Mesenchymal stem cell (in vitro differentiated cells and primary cell): Measurements from ENCODE around the gene SLC35A5.
A peak's percentile ranks its signal among the peaks of the same experiment; 100 is the strongest.

Experiments used
- DNase-seq: peaks from one replicate; pipeline ENCODE4 v3.0.0-alpha.2; 2013
- H2AFZ ChIP-seq: one replicate; pipeline ENCODE4 v1.6.1; 2013; ENCODE audit warnings: low read depth, mild to moderate bottlenecking, control low read depth, inconsistent platforms, low read length, moderate library complexity
- H2AK5ac ChIP-seq: 2 replicates; pipeline ENCODE4 v1.6.1; 2013; ENCODE audit warnings: low read length, moderate library complexity, mild to moderate bottlenecking, inconsistent platforms; ENCODE audit not compliant: severe bottlenecking
- H2BK120ac ChIP-seq: one replicate; pipeline ENCODE4 v1.6.1; 2013; ENCODE audit warnings: low read depth, mild to moderate bottlenecking, inconsistent platforms, low read length, moderate library complexity
- H2BK12ac ChIP-seq, 2 experiments: one replicate each; pipeline ENCODE4 v1.6.1; 2013; ENCODE audit warnings: inconsistent platforms in 2 of 2, low read length in 2 of 2, mild to moderate bottlenecking in 2 of 2, moderate library complexity in 2 of 2, control low read depth in 1 of 2
- H2BK15ac ChIP-seq: one replicate; pipeline ENCODE4 v1.6.1; 2013; ENCODE audit warnings: mild to moderate bottlenecking, low read depth, inconsistent platforms; ENCODE audit not compliant: poor library complexity, severe bottlenecking
- H2BK5ac ChIP-seq: 2 replicates; pipeline ENCODE4 v1.6.1; 2013; ENCODE audit warnings: low read depth, mild to moderate bottlenecking, low read length, control low read depth, inconsistent platforms; ENCODE audit not compliant: poor library complexity, severe bottlenecking
- H3K14ac ChIP-seq, 2 experiments: one replicate each; pipeline ENCODE4 v1.6.1; 2013; ENCODE audit warnings: inconsistent platforms in 2 of 2, low read length in 2 of 2, control low read depth in 1 of 2, mild to moderate bottlenecking in 1 of 2, moderate library complexity in 1 of 2
- H3K18ac ChIP-seq, 2 experiments: one replicate each; pipeline ENCODE4 v1.6.1; 2013; ENCODE audit warnings: inconsistent platforms in 2 of 2, low read length in 2 of 2, control low read depth in 1 of 2, low read depth in 1 of 2, mild to moderate bottlenecking in 1 of 2
- H3K23ac ChIP-seq, 2 experiments: one replicate each; pipeline ENCODE4 v1.6.1; 2013; ENCODE audit warnings: inconsistent platforms in 2 of 2, low read length in 2 of 2, mild to moderate bottlenecking in 2 of 2, moderate library complexity in 2 of 2, control low read depth in 1 of 2
- H3K27ac ChIP-seq: 2 replicates; pipeline ENCODE4 v1.5.1; 2013; ENCODE audit warnings: mild to moderate bottlenecking, moderate library complexity, low read length, control low read depth, inconsistent platforms; ENCODE audit not compliant: poor library complexity, severe bottlenecking
- H3K27me3 ChIP-seq, 2 experiments: 2 replicates each; pipeline versions ENCODE4 v1.6.1 to v1.7.0; 2013; ENCODE audit warnings: low read length in 2 of 2, mild to moderate bottlenecking in 2 of 2, moderate library complexity in 2 of 2, control low read depth in 1 of 2, inconsistent platforms in 1 of 2; ENCODE audit not compliant: control insufficient read depth in 1 of 2, insufficient read depth in 1 of 2
- H3K36me3 ChIP-seq, 2 experiments: 2 replicates each; pipeline versions ENCODE4 v1.6.1 to v1.7.0; 2013; ENCODE audit warnings: low read length in 2 of 2, control low read depth in 1 of 2, inconsistent platforms in 1 of 2, low read depth in 1 of 2, mild to moderate bottlenecking in 1 of 2; ENCODE audit not compliant: insufficient read depth in 2 of 2, control insufficient read depth in 1 of 2
- H3K4ac ChIP-seq, 2 experiments: one replicate each; pipeline ENCODE4 v1.6.1; 2013; ENCODE audit warnings: inconsistent platforms in 2 of 2, low read length in 2 of 2, mild to moderate bottlenecking in 2 of 2, moderate library complexity in 2 of 2, control low read depth in 1 of 2, low read depth in 1 of 2
- H3K4me1 ChIP-seq: 2 replicates; pipeline ENCODE4 v1.6.1; 2013; ENCODE audit warnings: low read depth, low read length, control low read depth; ENCODE audit not compliant: control insufficient read depth, insufficient read depth
- H3K4me2 ChIP-seq: 2 replicates; pipeline ENCODE4 v1.6.1; 2013; ENCODE audit warnings: low read length, mild to moderate bottlenecking, inconsistent platforms; ENCODE audit not compliant: poor library complexity, severe bottlenecking
- H3K4me3 ChIP-seq, 2 experiments: 2 replicates each; pipeline versions ENCODE4 v1.5.1 to v1.7.0; 2013; ENCODE audit warnings: low read length in 2 of 2, mild to moderate bottlenecking in 2 of 2, control low read depth in 1 of 2, low read depth in 1 of 2; ENCODE audit not compliant: insufficient read depth in 1 of 2
- H3K79me1 ChIP-seq: replicated peaks from 2 replicates; pipeline ENCODE4 v1.6.1; 2013; ENCODE audit warnings: mild to moderate bottlenecking, control low read depth, low read length, inconsistent platforms; ENCODE audit not compliant: poor library complexity, severe bottlenecking
- H3K9ac ChIP-seq: 2 replicates; pipeline ENCODE4 v1.7.0; 2013; ENCODE audit warnings: mild to moderate bottlenecking, low read length, moderate library complexity
- H3K9me3 ChIP-seq: 2 replicates; pipeline ENCODE4 v1.7.0; 2013; ENCODE audit warnings: mild to moderate bottlenecking, low read length; ENCODE audit not compliant: control insufficient read depth
- H4K8ac ChIP-seq: one replicate; pipeline ENCODE4 v1.6.1; 2013; ENCODE audit warnings: inconsistent platforms, mild to moderate bottlenecking, low read length, moderate library complexity
- H4K91ac ChIP-seq: one replicate; pipeline ENCODE4 v1.6.1; 2013; ENCODE audit warnings: mild to moderate bottlenecking, low read length, inconsistent platforms
- WGBS: methylation state at CpG from one replicate; pipeline ENCODE4 v1.1.7; 2013; ENCODE audit warnings: mixed read lengths; 5-methylcytosine and 5-hydroxymethylcytosine counted together

Gene SLC35A5

GRCh38 chr3:112531358-112531781, 30.5 kb upstream of the SLC35A5 start:
- Histone ChIP-seq H2AK5ac (no peak overlapping the region), H3K79me1 (peaks cover 4% of the 10 kb centered on the region), H3K18ac (no peak overlapping the region), H3K27ac (no peak overlapping the region), H3K4ac (no peak overlapping the region), H3K14ac (no peak overlapping the region), H3K9me3 (no peaks in the 10 kb centered on the region), H2BK15ac (no peak overlapping the region), H3K4me2 (no peak overlapping the region), H2BK5ac (no peak overlapping the region), H3K27me3 (no peaks in the 10 kb centered on the region), H3K4me1 (no peaks in the 10 kb centered on the region), H2BK12ac (no peak overlapping the region), H2BK120ac (no peak overlapping the region), H3K9ac (no peak overlapping the region), H3K4me3 (no peak overlapping the region), H3K23ac (no peak overlapping the region), H4K91ac (no peak overlapping the region), H2AFZ (no peak overlapping the region), H4K8ac (no peak overlapping the region), H3K36me3 (peaks cover 6 to 92% of the 10 kb centered on the region in 2 experiments)
- DNase-seq, result peak; percentile 46
- WGBS, result no CpG with 5 or more reads among the region's 1 CpG

- DNase-seq, result no peak
- peaks cover 3 to 83% of the 10 kb centered on the region in 2 experiments for H3K36me3 ChIP-seq
- no peak overlapping the region for H3K18ac ChIP-seq
- no peak overlapping the region for H2BK15ac ChIP-seq
- no peak overlapping the region for H3K27ac ChIP-seq
- no peak overlapping the region for H3K4ac ChIP-seq
- H3K4me1 ChIP-seq, result no peaks in the 10 kb centered on the region
- H2AK5ac ChIP-seq, result no peak overlapping the region
- no peak overlapping the region for H3K4me2 ChIP-seq
- WGBS, result 100% methylated on average over 1 of the region's 1 CpG
- H3K79me1 ChIP-seq, result peaks cover 13% of the 10 kb centered on the region
- H3K4me3 ChIP-seq, result no peak overlapping the region
- H3K14ac ChIP-seq, result no peak overlapping the region
- H2BK120ac ChIP-seq, result no peak overlapping the region
- H4K91ac ChIP-seq, result no peak overlapping the region
- no peaks in the 10 kb centered on the region for H3K27me3 ChIP-seq
- H4K8ac ChIP-seq, result no peak overlapping the region
- H2BK5ac ChIP-seq, result no peak overlapping the region
- H2AFZ ChIP-seq, result no peak overlapping the region
- no peak overlapping the region for H3K9ac ChIP-seq
- no peak overlapping the region for H2BK12ac ChIP-seq
- no peaks in the 10 kb centered on the region for H3K9me3 ChIP-seq
- H3K23ac ChIP-seq, result no peak overlapping the region
Observed at GRCh38 chr3:112539825-112540650, 21.8 kb upstream of the SLC35A5 start.

- Histone ChIP-seq H3K27ac (no peak overlapping the region), H3K4me1 (no peaks in the 10 kb centered on the region), H3K9ac (no peak overlapping the region), H3K4me2 (no peak overlapping the region), H3K14ac (no peak overlapping the region), H2AK5ac (no peak overlapping the region), H2BK120ac (no peak overlapping the region), H3K23ac (no peak overlapping the region), H2BK12ac (no peak overlapping the region), H3K18ac (no peak overlapping the region), H4K8ac (no peak overlapping the region), H2BK5ac (no peak overlapping the region), H3K4ac (no peak overlapping the region), H3K27me3 (no peaks in the 10 kb centered on the region), H2BK15ac (no peak overlapping the region), H3K79me1 (peaks cover 9% of the 10 kb centered on the region), H2AFZ (no peak overlapping the region), H3K4me3 (no peak overlapping the region), H3K9me3 (no peaks in the 10 kb centered on the region), H3K36me3 (peaks cover 7 to 78% of the 10 kb centered on the region in 2 experiments), H4K91ac (no peak overlapping the region)
- no peak for DNase-seq
- WGBS, result 95% methylated on average over 5 of the region's 5 CpGs
Observed at GRCh38 chr3:112546216-112546759, 15.6 kb upstream of the SLC35A5 start.

- no peak overlapping the region for H3K4ac ChIP-seq
- no peak overlapping the region for H2BK12ac ChIP-seq
- no peak overlapping the region for H3K18ac ChIP-seq
- no peaks in the 10 kb centered on the region for H3K4me1 ChIP-seq
- no peak overlapping the region for H3K27ac ChIP-seq
- H4K8ac ChIP-seq, result no peak overlapping the region
- H3K27me3 ChIP-seq, result no peaks in the 10 kb centered on the region
- no peak overlapping the region for H4K91ac ChIP-seq
- H2BK120ac ChIP-seq, result no peak overlapping the region
- H2AK5ac ChIP-seq, result no peak overlapping the region
- H3K79me1 ChIP-seq, result peaks cover 6% of the 10 kb centered on the region
- no peak overlapping the region for H3K4me2 ChIP-seq
- H2BK5ac ChIP-seq, result no peak overlapping the region
- WGBS, result 50% methylated on average over 1 of the region's 1 CpG
- no peak overlapping the region for H3K9ac ChIP-seq
- DNase-seq, result no peak
- H3K4me3 ChIP-seq, result no peak overlapping the region
- no peak overlapping the region for H3K23ac ChIP-seq
- H3K9me3 ChIP-seq, result no peaks in the 10 kb centered on the region
- H3K14ac ChIP-seq, result no peak overlapping the region
- peaks cover 4 to 42% of the 10 kb centered on the region in 2 experiments for H3K36me3 ChIP-seq
- H2AFZ ChIP-seq, result no peak overlapping the region
- H2BK15ac ChIP-seq, result no peak overlapping the region
Observed at GRCh38 chr3:112550859-112551258, 11.0 kb upstream of the SLC35A5 start.
